NCI-H2081 (cell line): ENCODE measurements around the gene ACTL6B.
A peak's percentile ranks its signal among the peaks of the same experiment; 100 is the strongest.

Experiments
- DNase-seq, 2 experiments: peaks; one replicate each; lab custom pipeline; 2025; lab: John Stamatoyannopoulos, UW

The ACTL6B gene

GRCh38 chr7:100683659-100684533 is 27.6 kb upstream of the ACTL6B start:
- DNase-seq: no peak

- DNase-seq: no peak
Observed at GRCh38 chr7:100682991-100683658, 26.9 kb upstream of the ACTL6B start.

- no peak for DNase-seq
Observed at GRCh38 chr7:100682228-100682741, 26.0 kb upstream of the ACTL6B start.

- DNase-seq: no peak
Observed at GRCh38 chr7:100681491-100682227, 25.4 kb upstream of the ACTL6B start.

GRCh38 chr7:100680576-100681271 is 24.5 kb upstream of the ACTL6B start:
- no peak for DNase-seq

GRCh38 chr7:100679927-100680575 is 23.8 kb upstream of the ACTL6B start:
- DNase-seq: no peak

- no peak for DNase-seq
Observed at GRCh38 chr7:100679129-100679926, 23.1 kb upstream of the ACTL6B start.

GRCh38 chr7:100678291-100678984 is 22.2 kb upstream of the ACTL6B start:
- no peak for DNase-seq

GRCh38 chr7:100677308-100678267 is 21.3 kb upstream of the ACTL6B start:
- DNase-seq: no peak

- no peak for DNase-seq
Observed at GRCh38 chr7:100676501-100677306, 20.5 kb upstream of the ACTL6B start.

- DNase-seq: peak; percentile 68 to 72
Observed at GRCh38 chr7:100675581-100676350, 19.5 kb upstream of the ACTL6B start.

- DNase-seq: no peak
Observed at GRCh38 chr7:100675105-100675451, 18.8 kb upstream of the ACTL6B start.

GRCh38 chr7:100674411-100675104 is 18.3 kb upstream of the ACTL6B start:
- DNase-seq: peak in 1 of 2 experiments; percentile 24

GRCh38 chr7:100673942-100674410 is 17.7 kb upstream of the ACTL6B start:
- peak in 1 of 2 experiments; percentile 76 for DNase-seq

- DNase-seq: peak; percentile 98
Observed at GRCh38 chr7:100673302-100673941, 17.2 kb upstream of the ACTL6B start, which contains the start of gene GNB2. Gene GNB2, plus strand, starts transcription at chr7:100673740. Its CDS starts 2,526 bp downstream, at chr7:100676266.
